Transverse colon (tissue), 4 donors: Measurements from ENCODE around the gene NQO2. TPM values are rescaled to one million over a fixed set of nuclear protein-coding genes. Genes with fewer than 3 reads are reported as not detected.
"Not testable (repeated sequence)": the region's sequence is repeated elsewhere in the genome, so short reads cannot be mapped to it uniquely, and the experiment has no call there.

Experiments used
- DNase-seq: peaks from one replicate; pipeline ENCODE4 v3.0.0-alpha.2; 2019
- H3K27ac ChIP-seq, 4 donors: fragments of 200-600 bp; sonication (generic); 2 replicates each; pipeline ENCODE4 v1.5.1; 2016 to 2018; ENCODE audit warnings: inconsistent platforms in 4 of 4
- H3K27me3 ChIP-seq: fragments of 200-600 bp; sonication (generic); 2 replicates; pipeline ENCODE4 v1.5.1; 2017; ENCODE audit warnings: inconsistent platforms
- H3K36me3 ChIP-seq, 4 donors: fragments of 200-600 bp; sonication (generic); 2 replicates each; pipeline ENCODE4 v1.5.1; 2017 to 2019; ENCODE audit warnings: inconsistent platforms in 4 of 4
- H3K4me1 ChIP-seq, 4 donors: fragments of 200-600 bp; sonication (generic); 2 replicates each; pipeline ENCODE4 v1.5.1; 2017 to 2020; ENCODE audit warnings: inconsistent platforms in 4 of 4
- H3K4me3 ChIP-seq, 4 donors: fragments of 200-600 bp; sonication (generic); 1 replicate in 1 of 4; 2 replicates in 3 of 4; pipeline versions ENCODE4 v1.5.1 to v1.6.1; 2017 to 2019; ENCODE audit warnings: inconsistent platforms in 4 of 4
- H3K9me3 ChIP-seq, 2 donors: fragments of 200-600 bp; sonication (generic); 2 replicates each; pipeline ENCODE4 v1.5.1; 2017 to 2019; ENCODE audit warnings: inconsistent platforms in 2 of 2
- CTCF ChIP-seq, 5 experiments: fragments of 200-600 bp in 3 of 5; fragments of 450-650 bp in 2 of 5; sonication (generic) in 3 of 5; IDR thresholded peaks; 1 replicate in 2 of 5; 2 replicates in 3 of 5; pipeline ENCODE4 v1.5.1; 2016 to 2017; ENCODE audit warnings: antibody characterized with exemption in 5 of 5, inconsistent platforms in 3 of 5, mild to moderate bottlenecking in 2 of 5, moderate library complexity in 1 of 5
- EP300 ChIP-seq: sonication (generic); formaldehyde crosslinking; IDR thresholded peaks from one replicate; pipeline ENCODE4 v1.6.1; 2017; ENCODE audit warnings: antibody characterized with exemption, low read depth
- POLR2A ChIP-seq: fragments of 450-650 bp; IDR thresholded peaks from one replicate; pipeline ENCODE4 v1.6.1; 2016; ENCODE audit warnings: antibody characterized with exemption, mild to moderate bottlenecking, moderate library complexity
- POLR2AphosphoS5 ChIP-seq, 3 donors: sonication (generic); formaldehyde crosslinking; IDR thresholded peaks; one replicate each; pipeline ENCODE4 v1.6.1; 2016; ENCODE audit warnings: antibody characterized with exemption in 3 of 3
- WGBS, 2 donors: methylation state at CpG; one replicate each; pipeline ENCODE4 v1.1.5; 2018; ENCODE audit warnings: low coverage in 1 of 2; 5-methylcytosine and 5-hydroxymethylcytosine counted together
- in situ Hi-C, 4 donors: fragments of 200-750 bp; cut with MboI; loops; one replicate each; pipeline versions ENCODE4 v1.15.0 to v1.15.1; 2017; ENCODE audit warnings: low sequenced_read_pairs in 3 of 4, low pct_ligation_motif_present in 1 of 4, low pct_unique_long_range_greater_than_20kb in 1 of 4
- intact Hi-C: fragments of 100-400 bp; cut with DNase I; formaldehyde crosslinking; loops from one replicate; pipeline ENCODE4 v1.15.1; 2023; ENCODE audit warnings: low total_unique reads
- total RNA-seq, 4 donors: library from RNA; depleted of rRNA; stranded (reverse); fragments of >200 nt; gene quantifications; one replicate each; pipeline ENCODE4 v1.1.0, GENCODE V29; 2016

NQO2 gene
- total RNA-seq, 4 donors from 2014 or later, result 1.00 to 9.7 (median 7.2) TPM

- peak; percentile 80 for DNase-seq
- in situ Hi-C loops, result loop anchor here in 3 of 4 donors (5.0 to 10.0 kb wide), 3 partner anchors 53 to 246 kb away; no protein-coding TSS in a partner anchor
- Histone ChIP-seq H3K36me3 (no peaks in the 10 kb centered on the region), H3K27me3 (no peaks in the 10 kb centered on the region), H3K27ac (peak overlapping the region; percentile 86 to 88 (median 87)), H3K4me1 (peaks cover 9 to 24% (median 19%) of the 10 kb centered on the region in 4 donors), H3K4me3 (peak overlapping the region; percentile 30 to 77 (median 66)), H3K9me3 (no peaks in the 10 kb centered on the region)
- intact Hi-C loops, result loop anchor here (1.0 kb wide), 1 partner anchor 56 kb away; no protein-coding TSS in a partner anchor
- TF ChIP-seq POLR2A (no peak), EP300 (no peak), POLR2AphosphoS5 (IDR thresholded peaks at IDR 0.05) (peak in 2 of 3 donors; percentile 17 to 46), CTCF (IDR thresholded peaks at IDR 0.05) (no peak)
- 1 to 10% methylated on average over 2 to 20 of the region's 30 CpGs for WGBS, 2 donors
Observed at GRCh38 chr6:2998998-2999617, 586 bp upstream of the NQO2 start.

- Histone ChIP-seq H3K4me1 (peaks cover 9 to 24% (median 19%) of the 10 kb centered on the region in 4 donors), H3K27me3 (no peaks in the 10 kb centered on the region), H3K4me3 (no peak overlapping the region), H3K9me3 (no peaks in the 10 kb centered on the region), H3K27ac (peak overlapping the region in 2 of 4 donors; percentile 9 to 17), H3K36me3 (peaks cover 0 to 6% (median 0%) of the 10 kb centered on the region in 4 donors)
- in situ Hi-C loops, result loop anchor here in 1 of 4 donors (10.0 kb wide), 1 partner anchor 54 kb away; no protein-coding TSS in a partner anchor
- 90 to 91% methylated on average over 9 to 11 of the region's 11 CpGs for WGBS, 2 donors
- no peak for DNase-seq
- TF ChIP-seq POLR2AphosphoS5 (IDR thresholded peaks at IDR 0.05) (no peak), POLR2A (no peak), CTCF (IDR thresholded peaks at IDR 0.05) (no peak), EP300 (no peak)
- intact Hi-C loops, result no loop called here
Observed at GRCh38 chr6:3001146-3001772, 1.6 kb downstream of the NQO2 start.

- Histone ChIP-seq H3K27ac (peak overlapping the region in 1 of 4 donors; percentile 9), H3K27me3 (no peaks in the 10 kb centered on the region), H3K4me1 (peaks cover 9 to 24% (median 19%) of the 10 kb centered on the region in 4 donors), H3K4me3 (no peak overlapping the region), H3K36me3 (peaks cover 0 to 6% (median 0%) of the 10 kb centered on the region in 4 donors), H3K9me3 (no peaks in the 10 kb centered on the region)
- no peak for DNase-seq
- WGBS, 2 donors, result 53 to 78% methylated on average over 1 to 2 of the region's 2 CpGs
- intact Hi-C loops, result no loop called here
- TF ChIP-seq POLR2AphosphoS5 (IDR thresholded peaks at IDR 0.05) (no peak), EP300 (no peak), POLR2A (no peak), CTCF (IDR thresholded peaks at IDR 0.05) (peak; percentile 44 to 72 (median 60))
- in situ Hi-C loops, result loop anchor here in 1 of 4 donors (10.0 kb wide), 1 partner anchor 53 kb away; no protein-coding TSS in a partner anchor
Observed at GRCh38 chr6:3001773-3002293, 2.1 kb downstream of the NQO2 start.

GRCh38 chr6:3003226-3003625 lies 3.5 kb downstream of the NQO2 start:
- in situ Hi-C loops, result loop anchor here in 1 of 4 donors (10.0 kb wide), 1 partner anchor 52 kb away; no protein-coding TSS in a partner anchor
- H3K27ac ChIP-seq, DNase-seq, intact Hi-C loops, H3K4me3 ChIP-seq, H3K27me3 ChIP-seq, H3K9me3 ChIP-seq, H3K36me3 ChIP-seq: not testable (repeated sequence)
- H3K4me1 ChIP-seq, result peaks cover 9 to 24% (median 19%) of the 10 kb centered on the region in 4 donors
- 40 to 72% methylated on average over 1 to 4 of the region's 5 CpGs for WGBS, 2 donors
